MM.1S (cell line): ENCODE results near the gene SLC2A1.

Experiments used
- DNase-seq: peaks from one replicate; pipeline ENCODE4 v3.0.0-alpha.2; 2015
- H2AFZ ChIP-seq: fragments of 300-600 bp; sonication (generic); 2 replicates; pipeline ENCODE4 v1.6.0; 2016; ENCODE audit warnings: antibody characterized with exemption, low read length
- H3F3A ChIP-seq: fragments of 300-600 bp; sonication (generic); 2 replicates; pipeline ENCODE4 v1.6.1; 2016; ENCODE audit warnings: mild to moderate bottlenecking, antibody characterized with exemption, low read length, moderate library complexity, mixed read lengths; ENCODE audit not compliant: insufficient read depth
- H3K27ac ChIP-seq: fragments of 300-600 bp; sonication (generic); 2 replicates; pipeline ENCODE4 v1.5.1; 2016; ENCODE audit warnings: mild to moderate bottlenecking, low read length
- H3K27me3 ChIP-seq: fragments of 300-600 bp; sonication (generic); replicated peaks from 2 replicates; pipeline ENCODE4 v1.6.0; 2016; ENCODE audit warnings: low read length; ENCODE audit not compliant: insufficient read depth
- H3K36me3 ChIP-seq: fragments of 300-600 bp; sonication (generic); replicated peaks from 2 replicates; pipeline ENCODE4 v1.6.1; 2016; ENCODE audit warnings: mild to moderate bottlenecking, low read length, mixed read lengths; ENCODE audit not compliant: insufficient read depth
- H3K4me1 ChIP-seq: fragments of 300-600 bp; sonication (generic); 2 replicates; pipeline ENCODE4 v1.6.1; 2016; ENCODE audit warnings: low read length, mixed read lengths
- H3K4me2 ChIP-seq: fragments of 300-600 bp; sonication (generic); 2 replicates; pipeline ENCODE4 v1.6.0; 2016; ENCODE audit warnings: low read depth, low read length
- H3K4me3 ChIP-seq: fragments of 300-600 bp; sonication (generic); 2 replicates; pipeline ENCODE4 v1.5.1; 2016; ENCODE audit warnings: low read length, mixed read lengths
- H3K79me2 ChIP-seq: fragments of 300-600 bp; sonication (generic); 2 replicates; pipeline ENCODE4 v1.6.1; 2016; ENCODE audit warnings: mixed run types, low read length, mixed read lengths
- H3K9ac ChIP-seq: fragments of 300-600 bp; sonication (generic); 2 replicates; pipeline ENCODE4 v1.6.1; 2016; ENCODE audit warnings: low read length, mixed read lengths
- H3K9me2 ChIP-seq: fragments of 300-600 bp; sonication (generic); replicated peaks from 2 replicates; pipeline ENCODE4 v1.6.1; 2016; ENCODE audit warnings: mild to moderate bottlenecking, low read length, mixed read lengths; ENCODE audit not compliant: insufficient read depth
- H3K9me3 ChIP-seq: fragments of 300-600 bp; sonication (generic); replicated peaks from 2 replicates; pipeline ENCODE4 v1.6.1; 2016; ENCODE audit warnings: mild to moderate bottlenecking, low read length, mixed read lengths; ENCODE audit not compliant: insufficient read depth
- H4K20me1 ChIP-seq: fragments of 300-600 bp; sonication (generic); 2 replicates; pipeline ENCODE4 v1.6.1; 2016; ENCODE audit warnings: mild to moderate bottlenecking, low read length, moderate library complexity, mixed read lengths; ENCODE audit not compliant: insufficient read depth
- EZH2 ChIP-seq: fragments of 300-600 bp; sonication (generic); optimal IDR thresholded peaks from 2 replicates; pipeline ENCODE3; 2017; ENCODE audit warnings: low read depth, mild to moderate bottlenecking, antibody characterized with exemption, low read length, mixed read lengths
- EZH2phosphoT487 ChIP-seq: fragments of 300-600 bp; sonication (generic); IDR thresholded peaks from 2 replicates; pipeline ENCODE4 v1.6.1; 2018; ENCODE audit warnings: antibody characterized with exemption, low read length
- TF ChIP-seq, protein P1 (sequence below): fragments of 300-600 bp; sonication (generic); IDR thresholded peaks from 2 replicates; pipeline ENCODE4 v1.5.1; 2016; ENCODE audit warnings: antibody characterized with exemption, low read length, mixed read lengths

SLC2A1 gene

DNA sequence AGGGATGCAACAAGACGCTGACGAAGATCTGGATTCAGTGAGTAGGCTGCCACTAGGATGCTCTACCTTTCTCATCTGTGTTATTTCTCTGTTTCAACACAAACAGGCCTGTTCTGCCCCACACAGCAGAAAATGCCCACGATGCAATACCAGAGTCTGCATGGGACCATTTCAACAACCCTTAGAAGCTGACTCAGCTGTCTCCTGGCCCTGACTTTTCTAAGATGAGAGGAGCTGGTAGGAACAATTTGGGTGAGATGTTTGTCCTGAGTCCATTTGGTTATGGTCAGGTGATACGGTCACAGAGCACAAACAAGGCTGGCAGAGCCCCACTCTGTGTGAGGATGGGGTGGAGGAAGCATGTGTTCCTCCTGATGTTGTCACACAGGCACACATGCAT is 11.5 kb upstream of the SLC2A1 start:
- H3K4me3 ChIP-seq = no peak overlapping the region
- no peaks in the 10 kb centered on the region for H3K36me3 ChIP-seq

DNA sequence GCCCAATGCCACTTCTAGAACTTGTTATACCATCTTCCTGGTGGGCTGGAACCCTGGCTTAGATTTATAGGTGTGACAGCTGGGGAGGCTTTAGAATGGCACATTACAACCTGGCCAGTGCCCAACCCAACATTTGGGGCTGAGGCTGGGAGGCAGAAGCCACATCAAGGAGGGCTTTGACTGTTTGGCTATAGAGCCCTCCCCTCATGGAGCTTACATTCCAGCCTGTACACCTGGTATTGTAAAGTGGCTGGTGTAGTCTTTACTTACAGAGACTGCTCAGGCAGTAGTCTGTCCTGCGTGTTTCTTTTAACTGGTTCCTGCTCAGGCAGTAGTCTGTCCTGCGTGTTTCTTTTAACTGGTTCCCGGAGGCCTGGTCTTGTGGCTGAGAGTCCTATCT is 10.0 kb upstream of the SLC2A1 start:
- Histone ChIP-seq H3K27ac (no peak overlapping the region), H3F3A (peaks cover 6% of the 10 kb centered on the region; the same call in 1 of the 2 replicates), H3K36me3 (no peaks in the 10 kb centered on the region), H3K79me2 (no peaks in the 10 kb centered on the region), H3K27me3 (no peaks in the 10 kb centered on the region), H3K4me1 (peaks cover 5% of the 10 kb centered on the region; the same call in 1 of the 2 replicates), H3K9ac (no peak overlapping the region), H3K4me3 (no peak overlapping the region), H3K4me2 (no peak overlapping the region), H4K20me1 (no peaks in the 10 kb centered on the region), H3K9me3 (no peaks in the 10 kb centered on the region), H2AFZ (no peak overlapping the region), H3K9me2 (no peaks in the 10 kb centered on the region)
- no peak for DNase-seq
- TF ChIP-seq, protein P1, sequence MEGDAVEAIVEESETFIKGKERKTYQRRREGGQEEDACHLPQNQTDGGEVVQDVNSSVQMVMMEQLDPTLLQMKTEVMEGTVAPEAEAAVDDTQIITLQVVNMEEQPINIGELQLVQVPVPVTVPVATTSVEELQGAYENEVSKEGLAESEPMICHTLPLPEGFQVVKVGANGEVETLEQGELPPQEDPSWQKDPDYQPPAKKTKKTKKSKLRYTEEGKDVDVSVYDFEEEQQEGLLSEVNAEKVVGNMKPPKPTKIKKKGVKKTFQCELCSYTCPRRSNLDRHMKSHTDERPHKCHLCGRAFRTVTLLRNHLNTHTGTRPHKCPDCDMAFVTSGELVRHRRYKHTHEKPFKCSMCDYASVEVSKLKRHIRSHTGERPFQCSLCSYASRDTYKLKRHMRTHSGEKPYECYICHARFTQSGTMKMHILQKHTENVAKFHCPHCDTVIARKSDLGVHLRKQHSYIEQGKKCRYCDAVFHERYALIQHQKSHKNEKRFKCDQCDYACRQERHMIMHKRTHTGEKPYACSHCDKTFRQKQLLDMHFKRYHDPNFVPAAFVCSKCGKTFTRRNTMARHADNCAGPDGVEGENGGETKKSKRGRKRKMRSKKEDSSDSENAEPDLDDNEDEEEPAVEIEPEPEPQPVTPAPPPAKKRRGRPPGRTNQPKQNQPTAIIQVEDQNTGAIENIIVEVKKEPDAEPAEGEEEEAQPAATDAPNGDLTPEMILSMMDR = no peak
- no peak for TF ChIP-seq EZH2phosphoT487
- no peak for TF ChIP-seq EZH2

More for the DNA sequence above, 11.5 kb upstream of the SLC2A1 start:
- Histone ChIP-seq H3F3A (peaks cover 6% of the 10 kb centered on the region; the same call in 1 of the 2 replicates), H3K9me3 (no peaks in the 10 kb centered on the region), H3K79me2 (no peaks in the 10 kb centered on the region), H2AFZ (no peak overlapping the region), H4K20me1 (no peaks in the 10 kb centered on the region), H3K27me3 (no peaks in the 10 kb centered on the region), H3K4me2 (no peak overlapping the region), H3K9ac (no peak overlapping the region), H3K27ac (no peak overlapping the region), H3K4me1 (peaks cover 5% of the 10 kb centered on the region; the same call in 1 of the 2 replicates), H3K9me2 (no peaks in the 10 kb centered on the region)
- DNase-seq = peak; percentile 25
- no peak for TF ChIP-seq EZH2phosphoT487
- TF ChIP-seq, protein P1 = no peak
- TF ChIP-seq EZH2 = no peak

DNA sequence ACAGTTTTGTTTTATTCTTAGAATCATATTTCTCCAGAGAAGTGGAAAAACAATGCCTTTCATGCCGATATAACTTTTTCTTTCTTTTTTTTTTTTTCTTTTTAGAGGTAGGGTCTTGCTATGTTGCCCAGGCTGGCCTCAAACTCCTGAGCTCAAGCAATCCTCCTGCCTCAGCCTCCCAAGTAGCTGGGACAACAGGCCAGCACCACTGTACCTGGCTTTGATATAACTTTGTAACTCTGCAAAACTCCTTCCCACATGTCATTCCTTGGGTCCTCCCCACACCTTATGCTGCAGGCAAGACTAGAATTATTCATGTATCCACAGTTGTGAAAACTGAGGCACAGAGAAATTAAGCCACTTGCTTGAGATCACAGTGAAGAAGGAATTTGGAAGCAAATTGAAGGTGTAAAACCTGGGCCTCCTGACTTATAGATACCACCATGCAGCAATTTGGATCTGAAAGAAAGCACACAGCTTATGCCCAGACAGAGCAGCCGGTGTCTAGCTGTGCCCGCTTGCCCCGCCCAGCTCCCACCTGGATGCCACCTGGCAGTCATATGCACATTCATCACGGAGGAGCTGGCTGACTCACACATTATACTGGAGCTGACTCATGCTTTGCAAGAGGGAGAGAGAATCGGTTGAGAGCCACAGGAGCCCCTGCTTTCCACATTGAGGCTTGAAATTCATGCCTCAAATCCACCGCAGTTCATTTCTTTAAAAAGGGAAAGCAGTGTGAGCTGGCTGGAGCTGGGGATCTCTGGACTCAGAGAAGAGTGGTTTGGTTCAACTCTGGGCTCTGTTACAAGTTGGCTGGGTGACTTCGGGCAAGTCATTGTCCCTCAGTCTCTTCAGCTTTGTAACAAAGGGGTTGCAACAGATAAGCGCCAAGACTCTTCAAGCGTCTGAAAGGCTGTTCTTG is 8.3 kb upstream of the SLC2A1 start:
- TF ChIP-seq, protein P1 = no peak
- TF ChIP-seq EZH2 (no peak), EZH2phosphoT487 (no peak)
- peaks cover 5% of the 10 kb centered on the region; the same call in 1 of the 2 replicates for H3K4me1 ChIP-seq
- no peak overlapping the region for H3K9ac ChIP-seq
- H3K9me2 ChIP-seq = no peaks in the 10 kb centered on the region
- no peaks in the 10 kb centered on the region for H3K27me3 ChIP-seq
- H3K4me2 ChIP-seq = peak overlapping the region; percentile 8; the same call in 1 of the 2 replicates
- peak overlapping the region; percentile 11; the same call in 1 of the 2 replicates for H3K27ac ChIP-seq
- no peaks in the 10 kb centered on the region for H3K79me2 ChIP-seq
- no peaks in the 10 kb centered on the region for H4K20me1 ChIP-seq
- H3K4me3 ChIP-seq = no peak overlapping the region
- H3K9me3 ChIP-seq = no peaks in the 10 kb centered on the region
- no peaks in the 10 kb centered on the region for H3K36me3 ChIP-seq
- H3F3A ChIP-seq = peaks cover 6% of the 10 kb centered on the region; the same call in 1 of the 2 replicates
- peak; percentile 82 for DNase-seq
- peak overlapping the region; percentile 34; the same call in 1 of the 2 replicates for H2AFZ ChIP-seq
